ENCODE results near the gene NXF1.

- no peak for TF ChIP-seq CTCF (conservative IDR thresholded peaks at IDR 0.05; ENCODE audit: low read depth, low read length)
- no peak for TF ChIP-seq EZH2 (IDR thresholded peaks at IDR 0.05; ENCODE audit: low read length, unreplicated experiment)
Observed at GRCh38 chr11:62842171-62842741, 37.0 kb upstream of the NXF1 start.
